RKO (cell line): ENCODE data around the gene OLIG1.

Experiments
- DNase-seq: peaks from one replicate; pipeline ENCODE4 v3.0.0-alpha.2; 2016; ENCODE audit warnings: low spot score

OLIG1 gene, protein sequence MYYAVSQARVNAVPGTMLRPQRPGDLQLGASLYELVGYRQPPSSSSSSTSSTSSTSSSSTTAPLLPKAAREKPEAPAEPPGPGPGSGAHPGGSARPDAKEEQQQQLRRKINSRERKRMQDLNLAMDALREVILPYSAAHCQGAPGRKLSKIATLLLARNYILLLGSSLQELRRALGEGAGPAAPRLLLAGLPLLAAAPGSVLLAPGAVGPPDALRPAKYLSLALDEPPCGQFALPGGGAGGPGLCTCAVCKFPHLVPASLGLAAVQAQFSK

DNA sequence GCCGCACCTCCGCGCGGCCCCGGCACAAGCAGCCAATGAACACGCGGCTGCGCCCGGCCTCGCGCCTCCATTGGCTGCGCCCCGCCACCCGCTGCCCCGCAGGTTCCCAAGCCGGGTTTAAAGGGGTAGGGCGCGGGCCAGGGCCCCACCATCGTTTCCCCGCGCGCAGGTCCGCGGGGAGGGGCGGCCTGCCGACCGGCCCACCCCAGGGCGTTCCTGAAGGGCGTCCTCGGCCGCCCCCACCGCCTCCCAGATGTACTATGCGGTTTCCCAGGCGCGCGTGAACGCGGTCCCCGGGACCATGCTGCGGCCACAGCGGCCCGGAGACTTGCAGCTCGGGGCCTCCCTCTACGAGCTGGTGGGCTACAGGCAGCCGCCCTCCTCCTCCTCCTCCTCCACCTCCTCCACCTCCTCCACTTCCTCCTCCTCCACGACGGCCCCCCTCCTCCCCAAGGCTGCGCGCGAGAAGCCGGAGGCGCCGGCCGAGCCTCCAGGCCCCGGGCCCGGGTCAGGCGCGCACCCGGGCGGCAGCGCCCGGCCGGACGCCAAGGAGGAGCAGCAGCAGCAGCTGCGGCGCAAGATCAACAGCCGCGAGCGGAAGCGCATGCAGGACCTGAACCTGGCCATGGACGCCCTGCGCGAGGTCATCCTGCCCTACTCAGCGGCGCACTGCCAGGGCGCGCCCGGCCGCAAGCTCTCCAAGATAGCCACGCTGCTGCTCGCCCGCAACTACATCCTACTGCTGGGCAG lies at the start of gene OLIG1:
TSS of gene OLIG1 (plus strand) at position 148 of the 750 bp plus-strand sequence. CDS start at position 254, 106 bp downstream.
- DNase-seq, result no peak

DNA sequence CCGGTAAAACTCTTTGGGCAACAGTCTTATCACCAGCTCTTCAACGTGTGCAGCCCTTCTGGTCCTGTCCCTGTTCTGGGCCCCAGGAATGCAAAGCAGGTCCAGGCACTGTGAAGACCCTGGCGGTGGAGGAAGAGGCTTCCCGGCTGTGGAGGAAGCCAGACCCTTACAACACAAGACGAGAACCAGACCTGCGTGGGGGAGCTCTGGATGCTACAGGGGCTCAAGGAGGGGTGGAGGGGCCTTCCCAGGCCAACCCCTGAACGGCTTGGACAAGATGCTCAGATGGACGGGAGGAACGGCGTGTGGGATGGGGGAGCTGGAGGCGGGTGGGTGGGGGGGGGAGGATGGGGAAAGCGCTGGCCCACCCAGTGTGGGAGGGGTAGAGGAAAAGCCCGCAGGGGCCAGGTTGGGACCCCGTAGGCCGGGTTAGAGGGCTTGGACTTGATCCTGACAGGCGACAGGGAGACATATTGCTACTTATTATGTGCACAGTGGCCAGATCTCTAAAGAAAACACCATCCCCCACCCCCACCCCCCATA lies 49.3 kb upstream of the OLIG1 start:
- no peak for DNase-seq

GRCh38 chr21:33021150-33021549 lies 48.8 kb upstream of the OLIG1 start:
- no peak for DNase-seq

DNA sequence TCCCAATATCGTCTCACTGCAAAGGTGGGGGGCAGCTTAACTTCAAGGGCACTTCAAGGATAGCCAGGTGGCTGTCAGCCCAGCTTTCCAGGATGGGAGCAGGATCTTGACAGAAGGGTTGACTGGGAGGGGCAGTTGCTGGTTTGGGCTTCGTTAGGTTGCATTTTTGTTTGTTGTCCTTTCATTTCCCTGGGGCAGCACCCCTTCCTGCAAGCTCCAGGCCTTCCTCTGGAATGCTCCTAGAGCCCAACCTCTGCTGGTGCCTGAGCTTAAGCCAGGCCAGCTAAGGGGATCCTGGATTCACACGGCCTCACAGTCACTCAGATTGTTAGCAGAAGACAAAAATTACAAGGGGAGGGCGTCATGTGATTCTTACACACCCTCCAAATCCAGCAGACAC lies 48.3 kb upstream of the OLIG1 start:
- no peak for DNase-seq

DNA sequence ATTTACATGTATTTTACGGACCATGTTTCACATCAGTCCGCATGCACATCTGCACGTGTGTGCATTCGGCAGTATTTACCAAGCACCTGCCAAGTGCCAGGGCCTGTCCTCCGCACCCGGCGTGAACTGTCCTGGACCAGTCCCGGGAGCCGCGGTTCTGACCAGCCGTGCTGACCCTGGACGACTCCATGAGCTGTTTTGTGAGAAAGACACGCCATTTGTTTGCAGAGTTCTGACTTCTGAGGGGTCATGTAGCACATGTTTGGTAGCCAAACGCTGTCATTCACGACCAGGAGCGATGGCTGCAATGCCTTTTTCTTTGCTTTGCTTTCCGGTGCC lies 47.5 kb upstream of the OLIG1 start:
- DNase-seq, result no peak

GRCh38 chr21:33022828-33023573 lies 46.9 kb upstream of the OLIG1 start:
- DNase-seq, result no peak

- DNase-seq, result no peak
Measured at GRCh38 chr21:33023574-33024200, 46.3 kb upstream of the OLIG1 start.

GRCh38 chr21:33024201-33025103 lies 45.5 kb upstream of the OLIG1 start:
- DNase-seq, result no peak

DNA sequence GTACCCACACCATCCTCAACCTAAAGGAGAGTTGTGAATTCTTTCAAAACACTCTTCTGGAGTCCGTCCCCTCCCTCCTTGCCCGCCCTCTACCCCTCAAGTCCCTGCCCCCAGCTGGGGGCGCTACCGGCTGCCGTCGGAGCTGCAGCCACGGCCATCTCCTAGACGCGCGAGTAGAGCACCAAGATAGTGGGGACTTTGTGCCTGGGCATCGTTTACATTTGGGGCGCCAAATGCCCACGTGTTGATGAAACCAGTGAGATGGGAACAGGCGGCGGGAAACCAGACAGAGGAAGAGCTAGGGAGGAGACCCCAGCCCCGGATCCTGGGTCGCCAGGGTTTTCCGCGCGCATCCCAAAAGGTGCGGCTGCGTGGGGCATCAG lies 44.8 kb upstream of the OLIG1 start:
- no peak for DNase-seq

DNA sequence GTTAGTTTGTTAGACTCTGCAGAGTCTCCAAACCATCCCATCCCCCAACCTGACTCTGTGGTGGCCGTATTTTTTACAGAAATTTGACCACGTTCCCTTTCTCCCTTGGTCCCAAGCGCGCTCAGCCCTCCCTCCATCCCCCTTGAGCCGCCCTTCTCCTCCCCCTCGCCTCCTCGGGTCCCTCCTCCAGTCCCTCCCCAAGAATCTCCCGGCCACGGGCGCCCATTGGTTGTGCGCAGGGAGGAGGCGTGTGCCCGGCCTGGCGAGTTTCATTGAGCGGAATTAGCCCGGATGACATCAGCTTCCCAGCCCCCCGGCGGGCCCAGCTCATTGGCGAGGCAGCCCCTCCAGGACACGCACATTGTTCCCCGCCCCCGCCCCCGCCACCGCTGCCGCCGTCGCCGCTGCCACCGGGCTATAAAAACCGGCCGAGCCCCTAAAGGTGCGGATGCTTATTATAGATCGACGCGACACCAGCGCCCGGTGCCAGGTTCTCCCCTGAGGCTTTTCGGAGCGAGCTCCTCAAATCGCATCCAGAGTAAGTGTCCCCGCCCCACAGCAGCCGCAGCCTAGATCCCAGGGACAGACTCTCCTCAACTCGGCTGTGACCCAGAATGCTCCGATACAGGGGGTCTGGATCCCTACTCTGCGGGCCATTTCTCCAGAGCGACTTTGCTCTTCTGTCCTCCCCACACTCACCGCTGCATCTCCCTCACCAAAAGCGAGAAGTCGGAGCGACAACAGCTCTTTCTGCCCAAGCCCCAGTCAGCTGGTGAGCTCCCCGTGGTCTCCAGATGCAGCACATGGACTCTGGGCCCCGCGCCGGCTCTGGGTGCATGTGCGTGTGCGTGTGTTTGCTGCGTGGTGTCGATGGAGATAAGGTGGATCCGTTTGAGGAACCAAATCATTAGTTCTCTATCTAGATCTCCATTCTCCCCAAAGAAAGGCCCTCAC lies 44.2 kb upstream of the OLIG1 start, which contains the start of gene OLIG2:
TSS of gene OLIG2 (plus strand) at position 447 of the 954 bp plus-strand sequence. CDS start 928 bp downstream, outside the sequence.
- no peak for DNase-seq

DNA sequence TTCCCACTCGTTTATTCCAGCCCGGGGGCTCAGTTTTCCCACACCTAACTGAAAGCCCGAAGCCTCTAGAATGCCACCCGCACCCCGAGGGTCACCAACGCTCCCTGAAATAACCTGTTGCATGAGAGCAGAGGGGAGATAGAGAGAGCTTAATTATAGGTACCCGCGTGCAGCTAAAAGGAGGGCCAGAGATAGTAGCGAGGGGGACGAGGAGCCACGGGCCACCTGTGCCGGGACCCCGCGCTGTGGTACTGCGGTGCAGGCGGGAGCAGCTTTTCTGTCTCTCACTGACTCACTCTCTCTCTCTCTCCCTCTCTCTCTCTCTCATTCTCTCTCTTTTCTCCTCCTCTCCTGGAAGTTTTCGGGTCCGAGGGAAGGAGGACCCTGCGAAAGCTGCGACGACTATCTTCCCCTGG lies 43.5 kb upstream of the OLIG1 start:
- DNase-seq, result no peak

DNA sequence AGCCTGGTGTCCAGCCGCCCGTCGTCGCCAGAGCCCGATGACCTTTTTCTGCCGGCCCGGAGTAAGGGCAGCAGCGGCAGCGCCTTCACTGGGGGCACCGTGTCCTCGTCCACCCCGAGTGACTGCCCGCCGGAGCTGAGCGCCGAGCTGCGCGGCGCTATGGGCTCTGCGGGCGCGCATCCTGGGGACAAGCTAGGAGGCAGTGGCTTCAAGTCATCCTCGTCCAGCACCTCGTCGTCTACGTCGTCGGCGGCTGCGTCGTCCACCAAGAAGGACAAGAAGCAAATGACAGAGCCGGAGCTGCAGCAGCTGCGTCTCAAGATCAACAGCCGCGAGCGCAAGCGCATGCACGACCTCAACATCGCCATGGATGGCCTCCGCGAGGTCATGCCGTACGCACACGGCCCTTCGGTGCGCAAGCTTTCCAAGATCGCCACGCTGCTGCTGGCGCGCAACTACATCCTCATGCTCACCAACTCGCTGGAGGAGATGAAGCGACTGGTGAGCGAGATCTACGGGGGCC lies 43.0 kb upstream of the OLIG1 start:
- no peak for DNase-seq

DNA sequence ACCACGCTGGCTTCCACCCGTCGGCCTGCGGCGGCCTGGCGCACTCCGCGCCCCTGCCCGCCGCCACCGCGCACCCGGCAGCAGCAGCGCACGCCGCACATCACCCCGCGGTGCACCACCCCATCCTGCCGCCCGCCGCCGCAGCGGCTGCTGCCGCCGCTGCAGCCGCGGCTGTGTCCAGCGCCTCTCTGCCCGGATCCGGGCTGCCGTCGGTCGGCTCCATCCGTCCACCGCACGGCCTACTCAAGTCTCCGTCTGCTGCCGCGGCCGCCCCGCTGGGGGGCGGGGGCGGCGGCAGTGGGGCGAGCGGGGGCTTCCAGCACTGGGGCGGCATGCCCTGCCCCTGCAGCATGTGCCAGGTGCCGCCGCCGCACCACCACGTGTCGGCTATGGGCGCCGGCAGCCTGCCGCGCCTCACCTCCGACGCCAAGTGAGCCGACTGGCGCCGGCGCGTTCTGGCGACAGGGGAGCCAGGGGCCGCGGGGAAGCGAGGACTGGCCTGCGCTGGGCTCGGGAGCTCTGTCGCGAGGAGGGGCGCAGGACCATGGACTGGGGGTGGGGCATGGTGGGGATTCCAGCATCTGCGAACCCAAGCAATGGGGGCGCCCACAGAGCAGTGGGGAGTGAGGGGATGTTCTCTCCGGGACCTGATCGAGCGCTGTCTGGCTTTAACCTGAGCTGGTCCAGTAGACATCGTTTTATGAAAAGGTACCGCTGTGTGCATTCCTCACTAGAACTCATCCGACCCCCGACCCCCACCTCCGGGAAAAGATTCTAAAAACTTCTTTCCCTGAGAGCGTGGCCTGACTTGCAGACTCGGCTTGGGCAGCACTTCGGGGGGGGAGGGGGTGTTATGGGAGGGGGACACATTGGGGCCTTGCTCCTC lies 42.3 kb upstream of the OLIG1 start:
- DNase-seq, result no peak

DNA sequence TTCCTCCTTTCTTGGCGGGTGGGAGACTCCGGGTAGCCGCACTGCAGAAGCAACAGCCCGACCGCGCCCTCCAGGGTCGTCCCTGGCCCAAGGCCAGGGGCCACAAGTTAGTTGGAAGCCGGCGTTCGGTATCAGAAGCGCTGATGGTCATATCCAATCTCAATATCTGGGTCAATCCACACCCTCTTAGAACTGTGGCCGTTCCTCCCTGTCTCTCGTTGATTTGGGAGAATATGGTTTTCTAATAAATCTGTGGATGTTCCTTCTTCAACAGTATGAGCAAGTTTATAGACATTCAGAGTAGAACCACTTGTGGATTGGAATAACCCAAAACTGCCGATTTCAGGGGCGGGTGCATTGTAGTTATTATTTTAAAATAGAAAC lies 41.7 kb upstream of the OLIG1 start:
- DNase-seq, result no peak

- no peak for DNase-seq
Measured at GRCh38 chr21:33028773-33029384, 41.1 kb upstream of the OLIG1 start.

DNA sequence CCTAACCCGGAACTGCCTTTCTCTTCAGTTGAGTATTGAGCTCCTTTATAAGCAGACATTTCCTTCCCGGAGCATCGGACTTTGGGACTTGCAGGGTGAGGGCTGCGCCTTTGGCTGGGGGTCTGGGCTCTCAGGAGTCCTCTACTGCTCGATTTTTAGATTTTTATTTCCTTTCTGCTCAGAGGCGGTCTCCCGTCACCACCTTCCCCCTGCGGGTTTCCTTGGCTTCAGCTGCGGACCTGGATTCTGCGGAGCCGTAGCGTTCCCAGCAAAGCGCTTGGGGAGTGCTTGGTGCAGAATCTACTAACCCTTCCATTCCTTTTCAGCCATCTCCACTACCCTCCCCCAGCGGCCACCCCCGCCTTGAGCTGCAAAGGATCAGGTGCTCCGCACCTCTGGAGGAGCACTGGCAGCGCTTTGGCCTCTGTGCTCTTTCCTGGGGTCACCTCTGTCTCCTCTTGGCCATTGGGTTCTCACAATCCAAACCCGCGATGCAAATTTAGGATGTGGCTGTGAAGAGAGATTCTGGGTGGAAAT lies 40.5 kb upstream of the OLIG1 start:
- DNase-seq, result no peak

DNA sequence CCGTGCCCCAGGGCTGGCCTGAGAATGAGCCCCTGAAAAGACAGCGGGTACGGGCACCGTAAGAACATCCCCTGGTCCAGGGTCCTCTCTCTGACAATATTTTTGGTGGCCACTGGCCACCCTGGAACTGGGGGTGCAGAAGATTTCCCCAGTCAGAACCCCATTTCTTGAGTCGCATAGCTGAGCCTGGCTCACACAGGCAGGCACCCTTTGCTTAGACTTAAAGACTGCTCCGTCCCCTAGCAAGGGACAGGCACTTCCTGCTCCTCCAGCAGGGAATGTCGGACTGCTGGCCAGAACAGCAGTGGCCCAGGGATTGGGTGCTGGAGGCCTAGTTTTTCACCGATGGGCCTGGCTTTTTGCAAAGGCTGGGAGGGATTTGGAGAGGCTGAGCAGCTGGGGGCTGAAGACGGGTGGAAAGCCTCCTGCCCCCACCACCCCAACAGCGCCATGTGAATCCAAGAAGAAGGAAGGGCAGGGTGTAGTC lies 39.9 kb upstream of the OLIG1 start:
- DNase-seq, result no peak

GRCh38 chr21:33030633-33031032 lies 39.3 kb upstream of the OLIG1 start:
- DNase-seq, result no peak
